HepG2 (cell line): ENCODE measurements around the gene CPNE5. TPM values are rescaled to one million over a fixed set of nuclear protein-coding genes. Genes with fewer than 3 reads are reported as not detected.

Source experiments
- CEBPB ChIP-seq: IDR thresholded peaks from 2 replicates; pipeline ENCODE4 v1.6.1; 2011; ENCODE audit warnings: low read depth, low read length, improper control_type of control experiment, borderline replicate concordance
- MED13 ChIP-seq: sonication (generic); formaldehyde crosslinking; IDR thresholded peaks from 2 replicates; pipeline ENCODE4 v1.5.0; 2020; ENCODE audit warnings: missing genetic modification reagents
- MYNN ChIP-seq: sonication (generic); formaldehyde crosslinking; IDR thresholded peaks from 2 replicates; pipeline ENCODE4 v1.4.0; 2020; ENCODE audit warnings: mild to moderate bottlenecking, low read depth, missing genetic modification reagents
- MYPOP ChIP-seq: sonication (generic); formaldehyde crosslinking; IDR thresholded peaks from 2 replicates; pipeline ENCODE4 v1.8.1; 2023; ENCODE audit warnings: mild to moderate bottlenecking, moderate library complexity, missing genetic modification reagents
- TP53 ChIP-seq: sonication (generic); formaldehyde crosslinking; conservative IDR thresholded peaks from 2 replicates; pipeline ENCODE4 v1.4.0; 2020; ENCODE audit warnings: missing genetic modification reagents
- ZFY ChIP-seq: sonication (generic); formaldehyde crosslinking; IDR thresholded peaks from 2 replicates; pipeline ENCODE4 v1.4.0; 2020; ENCODE audit warnings: missing genetic modification reagents
- ZNF720 ChIP-seq: sonication (generic); formaldehyde crosslinking; IDR thresholded peaks from 2 replicates; pipeline ENCODE4 v1.4.0; 2020; ENCODE audit warnings: missing genetic modification reagents
- ZNF883 ChIP-seq: sonication (generic); formaldehyde crosslinking; IDR thresholded peaks from 2 replicates; pipeline ENCODE4 v1.5.1; 2020; ENCODE audit warnings: mild to moderate bottlenecking, missing genetic modification reagents; ENCODE audit errors: not compliant biosample characterization
- ZSCAN21 ChIP-seq: sonication (generic); formaldehyde crosslinking; IDR thresholded peaks from 2 replicates; pipeline ENCODE4 v1.8.0; 2022; ENCODE audit warnings: mild to moderate bottlenecking, missing genetic modification reagents, moderate library complexity, borderline replicate concordance
- polyA plus RNA-seq, 8 experiments: library from polyadenylated mRNA; depleted of rRNA in 3 of 8; stranded (reverse) in 7 of 8; unstranded in 1 of 8; fragments of >200 nt; fragmentation: Illumina TruSeq in 4 of 8; extraction: Trizol in 4 of 8; gene quantifications; 2 replicates each; pipeline versions ENCODE4 v1.2.1 to v1.2.3, GENCODE V29; 2011 to 2016; ENCODE audit warnings: low read depth in 4 of 8, missing spikeins in 1 of 8, mixed read lengths in 1 of 8; ENCODE audit not compliant: insufficient read depth in 1 of 8
- total RNA-seq, 5 experiments: library from RNA; depleted of rRNA; stranded (reverse); fragments of >200 nt; fragmentation: Illumina TruSeq; extraction: Trizol; gene quantifications; 2 replicates each; pipeline ENCODE4 v1.2.3, GENCODE V29; 2016; ENCODE audit warnings: low read depth in 1 of 5
- TF ChIP-seq, protein P1 (sequence below): sonication (generic); formaldehyde crosslinking; IDR thresholded peaks from 2 replicates; pipeline ENCODE4 v1.4.0; 2020; ENCODE audit warnings: missing genetic modification reagents, borderline replicate concordance
- TF ChIP-seq, protein P2 (sequence below): sonication (generic); formaldehyde crosslinking; IDR thresholded peaks from 2 replicates; pipeline ENCODE4 v1.4.0; 2020; ENCODE audit warnings: missing genetic modification reagents
- TF ChIP-seq, protein P3 (sequence below), 2 experiments: sonication (generic) in 1 of 2; formaldehyde crosslinking in 1 of 2; IDR thresholded peaks; 2 replicates each; pipeline versions ENCODE4 v1.4.0 to v1.6.1; 2016 to 2020; ENCODE audit warnings: borderline replicate concordance in 1 of 2, low read depth in 1 of 2, mild to moderate bottlenecking in 1 of 2, missing genetic modification reagents in 1 of 2
- TF ChIP-seq, protein P4 (sequence below): sonication (generic); formaldehyde crosslinking; IDR thresholded peaks from 2 replicates; pipeline ENCODE4 v1.8.1; 2023; ENCODE audit warnings: mild to moderate bottlenecking, missing genetic modification reagents, borderline replicate concordance

The CPNE5 gene
- total and polyA plus RNA-seq, 2 of the 13 experiments (the other 11 are each of a cell fraction or from before 2014, with no cell fraction given), result 0.16 TPM; not detected in 1

- TF ChIP-seq, protein P1, sequence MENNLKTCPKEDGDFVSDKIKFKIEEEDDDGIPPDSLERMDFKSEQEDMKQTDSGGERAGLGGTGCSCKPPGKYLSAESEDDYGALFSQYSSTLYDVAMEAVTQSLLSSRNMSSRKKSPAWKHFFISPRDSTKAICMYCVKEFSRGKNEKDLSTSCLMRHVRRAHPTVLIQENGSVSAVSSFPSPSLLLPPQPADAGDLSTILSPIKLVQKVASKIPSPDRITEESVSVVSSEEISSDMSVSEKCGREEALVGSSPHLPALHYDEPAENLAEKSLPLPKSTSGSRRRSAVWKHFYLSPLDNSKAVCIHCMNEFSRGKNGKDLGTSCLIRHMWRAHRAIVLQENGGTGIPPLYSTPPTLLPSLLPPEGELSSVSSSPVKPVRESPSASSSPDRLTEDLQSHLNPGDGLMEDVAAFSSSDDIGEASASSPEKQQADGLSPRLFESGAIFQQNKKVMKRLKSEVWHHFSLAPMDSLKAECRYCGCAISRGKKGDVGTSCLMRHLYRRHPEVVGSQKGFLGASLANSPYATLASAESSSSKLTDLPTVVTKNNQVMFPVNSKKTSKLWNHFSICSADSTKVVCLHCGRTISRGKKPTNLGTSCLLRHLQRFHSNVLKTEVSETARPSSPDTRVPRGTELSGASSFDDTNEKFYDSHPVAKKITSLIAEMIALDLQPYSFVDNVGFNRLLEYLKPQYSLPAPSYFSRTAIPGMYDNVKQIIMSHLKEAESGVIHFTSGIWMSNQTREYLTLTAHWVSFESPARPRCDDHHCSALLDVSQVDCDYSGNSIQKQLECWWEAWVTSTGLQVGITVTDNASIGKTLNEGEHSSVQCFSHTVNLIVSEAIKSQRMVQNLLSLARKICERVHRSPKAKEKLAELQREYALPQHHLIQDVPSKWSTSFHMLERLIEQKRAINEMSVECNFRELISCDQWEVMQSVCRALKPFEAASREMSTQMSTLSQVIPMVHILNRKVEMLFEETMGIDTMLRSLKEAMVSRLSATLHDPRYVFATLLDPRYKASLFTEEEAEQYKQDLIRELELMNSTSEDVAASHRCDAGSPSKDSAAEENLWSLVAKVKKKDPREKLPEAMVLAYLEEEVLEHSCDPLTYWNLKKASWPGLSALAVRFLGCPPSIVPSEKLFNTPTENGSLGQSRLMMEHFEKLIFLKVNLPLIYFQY (CRISPR knock-in tag), result no peak; the same call in 1 of the 2 replicates
- TF ChIP-seq ZNF883 (CRISPR knock-in tag) (peak; percentile 87), ZSCAN21 (CRISPR knock-in tag) (peak; percentile 55; the same call in 1 of the 2 replicates), MYPOP (CRISPR knock-in tag) (no peak), MYNN (CRISPR knock-in tag) (no peak), CEBPB (peak; percentile 22; the same call in 1 of the 2 replicates), ZNF720 (CRISPR knock-in tag) (no peak), MED13 (CRISPR knock-in tag) (no peak), TP53 (CRISPR knock-in tag) (no peak), ZFY (CRISPR knock-in tag) (no peak; the same call in 1 of the 2 replicates)
- TF ChIP-seq, protein P2, sequence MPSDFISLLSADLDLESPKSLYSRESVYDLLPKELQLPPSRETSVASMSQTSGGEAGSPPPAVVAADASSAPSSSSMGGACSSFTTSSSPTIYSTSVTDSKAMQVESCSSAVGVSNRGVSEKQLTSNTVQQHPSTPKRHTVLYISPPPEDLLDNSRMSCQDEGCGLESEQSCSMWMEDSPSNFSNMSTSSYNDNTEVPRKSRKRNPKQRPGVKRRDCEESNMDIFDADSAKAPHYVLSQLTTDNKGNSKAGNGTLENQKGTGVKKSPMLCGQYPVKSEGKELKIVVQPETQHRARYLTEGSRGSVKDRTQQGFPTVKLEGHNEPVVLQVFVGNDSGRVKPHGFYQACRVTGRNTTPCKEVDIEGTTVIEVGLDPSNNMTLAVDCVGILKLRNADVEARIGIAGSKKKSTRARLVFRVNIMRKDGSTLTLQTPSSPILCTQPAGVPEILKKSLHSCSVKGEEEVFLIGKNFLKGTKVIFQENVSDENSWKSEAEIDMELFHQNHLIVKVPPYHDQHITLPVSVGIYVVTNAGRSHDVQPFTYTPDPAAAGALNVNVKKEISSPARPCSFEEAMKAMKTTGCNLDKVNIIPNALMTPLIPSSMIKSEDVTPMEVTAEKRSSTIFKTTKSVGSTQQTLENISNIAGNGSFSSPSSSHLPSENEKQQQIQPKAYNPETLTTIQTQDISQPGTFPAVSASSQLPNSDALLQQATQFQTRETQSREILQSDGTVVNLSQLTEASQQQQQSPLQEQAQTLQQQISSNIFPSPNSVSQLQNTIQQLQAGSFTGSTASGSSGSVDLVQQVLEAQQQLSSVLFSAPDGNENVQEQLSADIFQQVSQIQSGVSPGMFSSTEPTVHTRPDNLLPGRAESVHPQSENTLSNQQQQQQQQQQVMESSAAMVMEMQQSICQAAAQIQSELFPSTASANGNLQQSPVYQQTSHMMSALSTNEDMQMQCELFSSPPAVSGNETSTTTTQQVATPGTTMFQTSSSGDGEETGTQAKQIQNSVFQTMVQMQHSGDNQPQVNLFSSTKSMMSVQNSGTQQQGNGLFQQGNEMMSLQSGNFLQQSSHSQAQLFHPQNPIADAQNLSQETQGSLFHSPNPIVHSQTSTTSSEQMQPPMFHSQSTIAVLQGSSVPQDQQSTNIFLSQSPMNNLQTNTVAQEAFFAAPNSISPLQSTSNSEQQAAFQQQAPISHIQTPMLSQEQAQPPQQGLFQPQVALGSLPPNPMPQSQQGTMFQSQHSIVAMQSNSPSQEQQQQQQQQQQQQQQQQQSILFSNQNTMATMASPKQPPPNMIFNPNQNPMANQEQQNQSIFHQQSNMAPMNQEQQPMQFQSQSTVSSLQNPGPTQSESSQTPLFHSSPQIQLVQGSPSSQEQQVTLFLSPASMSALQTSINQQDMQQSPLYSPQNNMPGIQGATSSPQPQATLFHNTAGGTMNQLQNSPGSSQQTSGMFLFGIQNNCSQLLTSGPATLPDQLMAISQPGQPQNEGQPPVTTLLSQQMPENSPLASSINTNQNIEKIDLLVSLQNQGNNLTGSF (CRISPR knock-in tag), result no peak
- TF ChIP-seq, protein P3, sequence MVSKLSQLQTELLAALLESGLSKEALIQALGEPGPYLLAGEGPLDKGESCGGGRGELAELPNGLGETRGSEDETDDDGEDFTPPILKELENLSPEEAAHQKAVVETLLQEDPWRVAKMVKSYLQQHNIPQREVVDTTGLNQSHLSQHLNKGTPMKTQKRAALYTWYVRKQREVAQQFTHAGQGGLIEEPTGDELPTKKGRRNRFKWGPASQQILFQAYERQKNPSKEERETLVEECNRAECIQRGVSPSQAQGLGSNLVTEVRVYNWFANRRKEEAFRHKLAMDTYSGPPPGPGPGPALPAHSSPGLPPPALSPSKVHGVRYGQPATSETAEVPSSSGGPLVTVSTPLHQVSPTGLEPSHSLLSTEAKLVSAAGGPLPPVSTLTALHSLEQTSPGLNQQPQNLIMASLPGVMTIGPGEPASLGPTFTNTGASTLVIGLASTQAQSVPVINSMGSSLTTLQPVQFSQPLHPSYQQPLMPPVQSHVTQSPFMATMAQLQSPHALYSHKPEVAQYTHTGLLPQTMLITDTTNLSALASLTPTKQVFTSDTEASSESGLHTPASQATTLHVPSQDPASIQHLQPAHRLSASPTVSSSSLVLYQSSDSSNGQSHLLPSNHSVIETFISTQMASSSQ (IDR thresholded peaks at IDR 0.05; ENCODE audit: low read depth), result no peak
- TF ChIP-seq, protein P3 (CRISPR knock-in tag; IDR thresholded peaks at IDR 0.05; ENCODE audit: borderline replicate concordance), result peak; percentile 47; the same call in 1 of the 2 replicates
- TF ChIP-seq, protein P4, sequence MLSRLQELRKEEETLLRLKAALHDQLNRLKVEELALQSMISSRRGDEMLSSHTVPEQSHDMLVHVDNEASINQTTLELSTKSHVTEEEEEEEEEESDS (CRISPR knock-in tag), result no peak
Measured at GRCh38 chr6:36829919-36830544, 9.2 kb downstream of the CPNE5 start (continued).
